T-helper 9 cell (primary cell): ENCODE measurements around the gene TRIP6.
"Not testable (repeated sequence)": the region's sequence is repeated elsewhere in the genome, so short reads cannot be mapped to it uniquely, and the experiment has no call there.

Source experiments
- DNase-seq: peaks from one replicate; pipeline ENCODE4 v3.0.0-alpha.2; 2020

The TRIP6 gene

GRCh38 chr7:100919335-100919734 lies 52.1 kb downstream of the TRIP6 start:
- not testable (repeated sequence) for DNase-seq

- DNase-seq, result not testable (repeated sequence)
Observed at GRCh38 chr7:100919779-100920437, 52.7 kb downstream of the TRIP6 start.

GRCh38 chr7:100921039-100921438 lies 53.9 kb downstream of the TRIP6 start:
- no peak for DNase-seq
